Loucy (cell line): ENCODE results near the gene KIF18B.

Experiments
- EZH2phosphoT487 ChIP-seq: fragments of 200-600 bp; IDR thresholded peaks from 2 replicates; pipeline ENCODE4 v1.6.1; 2018; ENCODE audit warnings: antibody characterized with exemption, mild to moderate bottlenecking, moderate library complexity, borderline replicate concordance
- TF ChIP-seq, protein P1 (sequence below): fragments of 200-600 bp; sonication (generic); conservative IDR thresholded peaks from 2 replicates; pipeline ENCODE4 v1.5.1; 2014; ENCODE audit warnings: mild to moderate bottlenecking, antibody characterized with exemption, low read length

- TF ChIP-seq, protein P1, sequence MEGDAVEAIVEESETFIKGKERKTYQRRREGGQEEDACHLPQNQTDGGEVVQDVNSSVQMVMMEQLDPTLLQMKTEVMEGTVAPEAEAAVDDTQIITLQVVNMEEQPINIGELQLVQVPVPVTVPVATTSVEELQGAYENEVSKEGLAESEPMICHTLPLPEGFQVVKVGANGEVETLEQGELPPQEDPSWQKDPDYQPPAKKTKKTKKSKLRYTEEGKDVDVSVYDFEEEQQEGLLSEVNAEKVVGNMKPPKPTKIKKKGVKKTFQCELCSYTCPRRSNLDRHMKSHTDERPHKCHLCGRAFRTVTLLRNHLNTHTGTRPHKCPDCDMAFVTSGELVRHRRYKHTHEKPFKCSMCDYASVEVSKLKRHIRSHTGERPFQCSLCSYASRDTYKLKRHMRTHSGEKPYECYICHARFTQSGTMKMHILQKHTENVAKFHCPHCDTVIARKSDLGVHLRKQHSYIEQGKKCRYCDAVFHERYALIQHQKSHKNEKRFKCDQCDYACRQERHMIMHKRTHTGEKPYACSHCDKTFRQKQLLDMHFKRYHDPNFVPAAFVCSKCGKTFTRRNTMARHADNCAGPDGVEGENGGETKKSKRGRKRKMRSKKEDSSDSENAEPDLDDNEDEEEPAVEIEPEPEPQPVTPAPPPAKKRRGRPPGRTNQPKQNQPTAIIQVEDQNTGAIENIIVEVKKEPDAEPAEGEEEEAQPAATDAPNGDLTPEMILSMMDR = no peak
- TF ChIP-seq EZH2phosphoT487 = no peak
Measured at GRCh38 chr17:44928136-44928535, 19.4 kb downstream of the KIF18B start.
